IMR-90 (cell line): ENCODE results near the gene ZNF469.

Experiments
- BHLHE40 ChIP-seq: fragments of 150-350 bp; IDR thresholded peaks from 2 replicates; pipeline ENCODE4 v1.6.1; 2016; ENCODE audit warnings: mild to moderate bottlenecking, low read depth, low read length
- CEBPB ChIP-seq: IDR thresholded peaks from 2 replicates; pipeline ENCODE4 v1.6.1; 2012; ENCODE audit warnings: low read depth, low read length, improper control_type of control experiment
- CHD1 ChIP-seq: IDR thresholded peaks from 2 replicates; pipeline ENCODE4 v1.6.1; 2012; ENCODE audit warnings: low read depth, low read length, improper control_type of control experiment
- CTCF ChIP-seq: conservative IDR thresholded peaks from 2 replicates; pipeline ENCODE4 v1.5.1; 2012; ENCODE audit warnings: mild to moderate bottlenecking, low read depth, low read length, improper control_type of control experiment
- ELK1 ChIP-seq: fragments of 150-350 bp; IDR thresholded peaks from 2 replicates; pipeline ENCODE4 v1.6.1; 2016; ENCODE audit warnings: low read depth, mild to moderate bottlenecking, low read length, moderate library complexity, borderline replicate concordance
- FOS ChIP-seq: fragments of 150-350 bp; IDR thresholded peaks from 2 replicates; pipeline ENCODE4 v1.6.1; 2016; ENCODE audit warnings: low read depth, low read length
- MAZ ChIP-seq: IDR thresholded peaks from 2 replicates; pipeline ENCODE4 v1.6.1; 2012; ENCODE audit warnings: low read depth, mild to moderate bottlenecking, low read length, improper control_type of control experiment, moderate library complexity, borderline replicate concordance
- MXI1 ChIP-seq: IDR thresholded peaks from 2 replicates; pipeline ENCODE4 v1.6.1; 2012; ENCODE audit warnings: low read depth, mild to moderate bottlenecking, low read length, moderate library complexity, borderline replicate concordance
- POLR2A ChIP-seq: IDR thresholded peaks from 2 replicates; pipeline ENCODE4 v1.6.1; 2012; ENCODE audit warnings: mild to moderate bottlenecking, low read depth, low read length
- RAD21 ChIP-seq: IDR thresholded peaks from 2 replicates; pipeline ENCODE4 v1.6.1; 2012; ENCODE audit warnings: low read length, improper control_type of control experiment
- RCOR1 ChIP-seq: IDR thresholded peaks from 2 replicates; pipeline ENCODE4 v1.6.1; 2012; ENCODE audit warnings: mild to moderate bottlenecking, low read length, improper control_type of control experiment; ENCODE audit not compliant: insufficient replicate concordance
- RFX5 ChIP-seq: IDR thresholded peaks from 2 replicates; pipeline ENCODE4 v1.8.0; 2012; ENCODE audit warnings: low read depth, mild to moderate bottlenecking, low read length, moderate library complexity
- SMC3 ChIP-seq: fragments of 150-350 bp; IDR thresholded peaks from 2 replicates; pipeline ENCODE4 v1.6.1; 2016; ENCODE audit warnings: low read depth, mild to moderate bottlenecking, antibody characterized with exemption, low read length, moderate library complexity
- USF2 ChIP-seq: fragments of 150-350 bp; IDR thresholded peaks from 2 replicates; pipeline ENCODE4 v1.6.1; 2017; ENCODE audit warnings: mild to moderate bottlenecking, antibody characterized with exemption, low read length, low read depth

GRCh38 chr16:88354229-88355092 is 28.3 kb upstream of the ZNF469 start:
- TF ChIP-seq CEBPB (no peak), CTCF (no peak), RFX5 (no peak), MXI1 (no peak), RCOR1 (no peak), USF2 (no peak), CHD1 (no peak), SMC3 (no peak), FOS (no peak), POLR2A (no peak), RAD21 (no peak), ELK1 (no peak), BHLHE40 (no peak), MAZ (no peak)
